Nucleus accumbens (tissue), 56 donors: ENCODE data around the gene TXNL4A.
A peak's percentile ranks its signal among the peaks of the same experiment; 100 is the strongest.
"Not testable (repeated sequence)": the region's sequence is repeated elsewhere in the genome, so short reads cannot be mapped to it uniquely, and the experiment has no call there.

Source experiments
- DNase-seq, 56 donors: peaks; one replicate each; lab custom pipeline; 2025; lab: John Stamatoyannopoulos, UW

TXNL4A gene

GRCh38 chr18:79965119-79965902 lies 23.1 kb downstream of the TXNL4A start:
- DNase-seq, result peak in 5 of 56 donors; percentile 26 to 45 (median 33)

DNA sequence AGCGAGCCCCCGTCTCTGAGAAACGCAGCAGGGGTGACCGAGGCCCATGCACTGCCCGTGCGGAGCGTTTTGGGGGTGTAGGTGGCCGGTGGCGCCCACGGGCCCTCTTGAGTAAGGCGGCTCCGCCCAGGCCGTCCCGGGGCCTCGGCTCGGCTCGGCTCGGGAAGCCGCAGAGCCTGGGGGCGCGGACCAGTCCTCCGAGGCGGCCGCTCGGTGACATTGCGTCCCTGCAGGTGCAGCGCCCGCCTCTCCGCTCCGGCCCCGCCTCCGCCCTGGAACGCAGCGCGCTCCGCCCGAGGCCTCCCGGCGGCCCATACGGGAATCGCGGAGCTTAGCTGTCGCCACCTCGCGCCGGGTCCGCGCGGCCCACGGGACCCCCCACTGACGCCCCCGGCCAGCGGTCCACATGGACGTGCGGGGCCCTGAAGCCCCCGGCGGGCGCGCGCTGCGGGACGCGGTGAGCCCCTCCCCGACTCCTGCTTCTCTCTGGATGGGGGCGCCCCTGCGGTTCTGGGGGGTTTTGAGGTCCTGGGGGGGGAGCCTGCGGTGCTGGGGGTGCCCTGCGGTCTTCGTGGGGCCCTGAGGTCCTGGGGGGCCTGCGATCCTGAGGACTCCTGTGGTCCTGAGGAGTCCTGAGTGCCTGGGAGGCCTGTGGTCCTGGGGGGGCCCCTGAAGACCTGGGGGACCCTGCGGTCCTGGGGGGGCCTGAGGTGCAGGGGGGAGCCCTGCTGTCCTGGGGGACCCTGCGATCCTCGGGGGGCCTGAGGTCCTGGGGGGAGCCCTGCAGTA lies 23.8 kb downstream of the TXNL4A start, which contains the start of gene HSBP1L1:
Gene HSBP1L1 (plus strand): TSS at position 314 of the 789 bp plus-strand sequence. CDS start 93 bp downstream, at position 407.
- DNase-seq, result peak in 7 of 56 donors; percentile 17 to 58 (median 44)

DNA sequence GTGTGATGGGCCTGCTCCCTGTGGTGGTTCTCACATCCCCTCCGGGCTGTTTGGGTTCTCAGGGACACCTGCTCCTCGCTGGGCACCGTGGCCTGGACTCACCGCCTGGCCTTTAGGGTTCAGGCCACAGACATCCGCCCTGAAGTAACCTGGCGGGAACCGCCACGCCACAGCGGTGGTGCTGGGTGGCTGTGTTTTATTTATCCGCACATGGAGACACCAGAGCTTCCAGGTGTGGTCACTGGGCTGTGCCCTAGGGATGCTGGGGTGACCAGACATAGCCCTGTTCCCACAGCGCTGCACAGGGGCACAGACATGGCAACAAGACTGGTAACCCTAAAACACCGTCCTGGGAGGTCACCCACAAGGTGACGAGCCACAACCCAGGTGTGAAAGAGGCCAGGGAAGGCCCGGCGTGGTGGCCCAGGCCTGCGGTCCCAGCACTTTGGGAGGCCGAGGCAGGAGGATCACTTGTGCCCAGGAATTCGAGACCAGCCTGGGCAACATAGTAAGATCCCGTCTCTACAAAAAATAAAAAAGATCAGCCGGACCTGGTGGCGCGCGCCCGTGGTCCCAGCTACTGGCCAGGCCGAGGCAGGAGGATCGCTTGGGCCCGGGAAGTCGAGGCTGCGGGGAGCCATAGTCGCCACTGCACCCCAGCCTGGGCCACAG lies 24.6 kb downstream of the TXNL4A start:
- DNase-seq, result no peak

DNA sequence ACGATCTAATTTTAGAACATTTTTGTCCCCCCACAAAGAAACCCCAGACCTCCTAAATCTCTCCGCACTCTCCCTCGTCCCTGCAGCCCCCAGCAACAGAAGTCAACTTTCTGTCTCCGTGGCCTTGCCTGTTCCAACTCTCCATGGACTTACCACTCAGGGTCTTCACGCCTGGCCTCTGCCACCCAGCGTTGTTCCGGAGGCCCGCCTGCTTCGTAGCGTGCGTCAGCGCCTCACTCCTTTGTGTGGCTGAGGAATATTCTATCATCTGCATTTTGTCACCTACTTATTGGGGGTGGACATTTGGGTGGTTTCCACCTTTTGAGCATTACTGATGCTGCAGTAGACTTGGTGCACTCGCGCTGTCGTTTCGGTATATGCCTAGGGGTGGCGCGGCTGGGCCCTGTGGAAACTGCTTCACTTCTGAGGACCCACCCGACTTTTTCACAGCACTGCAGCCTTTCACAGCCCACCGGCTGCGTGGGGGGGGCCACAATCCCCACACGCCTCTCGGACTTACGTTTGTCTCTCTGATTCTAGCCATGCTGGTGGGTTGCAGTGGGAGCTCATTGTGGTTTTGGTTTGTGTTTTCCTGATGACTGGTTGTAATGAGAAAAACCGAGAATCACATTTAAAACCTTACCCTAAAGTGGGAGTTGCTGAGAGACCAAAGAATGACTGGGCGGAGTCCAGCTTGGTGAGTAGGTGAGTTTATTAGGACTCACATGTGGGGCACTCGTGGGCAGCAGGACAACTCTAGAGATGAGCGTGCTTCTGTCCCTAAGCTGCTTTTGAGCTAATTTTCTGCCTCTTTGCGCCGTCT lies 25.3 kb downstream of the TXNL4A start:
- DNase-seq, result no peak

DNA sequence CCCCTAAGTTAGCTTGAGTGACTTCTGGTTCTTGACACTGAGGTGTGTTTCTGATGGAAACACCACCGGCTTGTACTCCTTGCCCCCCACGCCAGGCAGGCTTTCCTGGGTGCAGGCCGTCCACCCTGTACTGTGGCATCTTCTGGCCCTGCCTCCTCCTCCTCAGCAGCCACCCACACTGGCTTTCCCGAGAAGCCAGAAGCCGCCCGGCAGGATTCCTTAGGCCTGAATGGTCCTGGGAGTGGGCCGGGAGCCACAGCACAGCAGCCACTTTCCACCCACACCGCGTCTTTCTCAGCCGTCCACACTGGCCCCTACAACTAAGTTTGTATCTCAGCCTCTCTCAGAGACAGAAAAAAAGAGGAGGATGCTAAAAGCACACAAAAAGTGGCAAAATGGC lies 26.1 kb downstream of the TXNL4A start:
- DNase-seq, result no peak

GRCh38 chr18:79961527-79962291 lies 26.7 kb downstream of the TXNL4A start:
- DNase-seq, result no peak

- no peak for DNase-seq
Observed at GRCh38 chr18:79960921-79961526, 27.3 kb downstream of the TXNL4A start.

DNA sequence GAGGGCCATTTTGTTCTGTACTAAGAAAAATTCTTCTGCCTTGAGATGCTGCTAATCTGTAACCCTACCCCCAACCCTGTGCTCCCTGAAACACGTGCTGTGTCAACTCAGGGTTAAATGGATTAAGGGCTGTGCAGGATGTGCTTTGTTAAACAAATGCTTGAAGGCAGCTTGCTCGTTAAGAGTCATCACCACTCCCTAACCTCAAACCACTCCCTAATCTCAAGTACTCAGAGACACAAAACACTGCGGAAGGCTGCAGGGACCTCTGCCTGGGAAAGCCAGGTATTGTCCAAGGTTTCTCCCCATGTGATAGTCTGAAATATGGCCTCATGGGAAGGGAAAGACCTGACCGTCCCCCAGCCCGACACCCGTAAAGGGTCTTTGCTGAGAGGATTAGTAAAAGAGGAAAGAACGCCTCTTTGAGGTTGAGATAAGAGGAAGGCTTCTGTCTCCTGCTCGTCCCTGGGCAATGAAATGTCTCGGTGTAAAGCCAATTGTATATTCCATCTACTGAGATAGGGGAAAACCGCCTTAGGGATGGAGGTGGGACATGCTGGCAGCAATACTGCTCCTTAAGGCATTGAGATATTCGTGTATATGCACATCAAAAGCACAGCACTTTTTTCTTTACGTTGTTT lies 28.1 kb downstream of the TXNL4A start:
- not testable (repeated sequence) for DNase-seq

DNA sequence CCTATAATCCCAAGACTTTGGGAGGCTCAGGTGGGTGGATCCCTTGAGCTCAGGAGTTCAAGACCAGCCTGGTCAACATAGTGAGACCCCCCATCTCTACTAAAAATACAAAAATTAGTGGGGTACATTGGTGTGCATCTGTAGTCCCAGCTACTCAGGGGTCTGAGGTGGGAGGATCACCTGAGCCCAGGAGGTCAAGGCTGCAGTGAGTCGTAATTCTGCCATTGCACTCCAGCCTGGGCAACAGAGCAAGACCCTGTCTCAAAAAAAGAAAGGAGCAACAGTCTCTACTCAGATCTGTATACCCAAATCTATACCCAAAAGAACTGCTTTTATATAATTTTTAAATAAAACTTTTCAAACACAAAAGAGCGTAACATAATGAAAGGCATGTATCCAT lies 29.4 kb downstream of the TXNL4A start:
- DNase-seq, result no peak

DNA sequence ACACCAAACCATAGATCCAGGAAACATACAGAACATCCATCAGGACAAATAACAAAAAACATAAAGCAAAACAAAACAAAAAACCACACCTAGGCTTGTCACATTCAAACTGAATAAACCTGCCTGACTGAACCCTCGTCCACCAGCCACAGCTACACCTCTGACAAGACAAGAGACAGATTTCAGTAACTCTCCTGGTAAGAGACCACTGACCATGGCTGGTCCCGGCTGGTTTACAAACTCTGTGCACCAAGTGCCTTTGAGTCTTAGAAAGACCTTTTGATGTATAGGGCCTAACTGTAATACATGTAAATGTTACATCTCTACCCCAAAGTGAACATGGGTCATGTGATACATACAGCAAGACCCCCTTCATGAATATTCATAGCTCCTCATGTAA lies 32.1 kb downstream of the TXNL4A start:
- no peak for DNase-seq

GRCh38 chr18:79955302-79956075 lies 32.9 kb downstream of the TXNL4A start:
- no peak for DNase-seq

DNA sequence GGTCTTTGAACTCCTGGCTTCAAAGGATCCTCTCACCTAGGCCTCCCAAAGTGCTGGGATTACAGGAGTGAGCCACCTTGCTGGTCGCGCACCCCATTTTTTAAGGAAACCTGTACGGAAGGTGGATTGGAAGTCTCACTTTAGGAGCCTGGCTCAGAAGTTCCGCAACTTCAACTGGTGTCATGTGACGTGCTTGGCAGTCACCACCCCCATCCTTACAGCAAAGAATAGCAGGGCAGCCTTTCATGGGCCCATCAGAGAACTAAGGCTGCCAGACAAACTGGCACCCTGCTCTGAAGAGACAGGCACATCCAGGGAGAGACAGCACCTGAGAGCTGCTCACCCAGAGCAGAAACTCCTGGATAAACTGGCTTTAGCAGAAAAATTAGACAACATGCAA lies 33.6 kb downstream of the TXNL4A start:
- no peak for DNase-seq

DNA sequence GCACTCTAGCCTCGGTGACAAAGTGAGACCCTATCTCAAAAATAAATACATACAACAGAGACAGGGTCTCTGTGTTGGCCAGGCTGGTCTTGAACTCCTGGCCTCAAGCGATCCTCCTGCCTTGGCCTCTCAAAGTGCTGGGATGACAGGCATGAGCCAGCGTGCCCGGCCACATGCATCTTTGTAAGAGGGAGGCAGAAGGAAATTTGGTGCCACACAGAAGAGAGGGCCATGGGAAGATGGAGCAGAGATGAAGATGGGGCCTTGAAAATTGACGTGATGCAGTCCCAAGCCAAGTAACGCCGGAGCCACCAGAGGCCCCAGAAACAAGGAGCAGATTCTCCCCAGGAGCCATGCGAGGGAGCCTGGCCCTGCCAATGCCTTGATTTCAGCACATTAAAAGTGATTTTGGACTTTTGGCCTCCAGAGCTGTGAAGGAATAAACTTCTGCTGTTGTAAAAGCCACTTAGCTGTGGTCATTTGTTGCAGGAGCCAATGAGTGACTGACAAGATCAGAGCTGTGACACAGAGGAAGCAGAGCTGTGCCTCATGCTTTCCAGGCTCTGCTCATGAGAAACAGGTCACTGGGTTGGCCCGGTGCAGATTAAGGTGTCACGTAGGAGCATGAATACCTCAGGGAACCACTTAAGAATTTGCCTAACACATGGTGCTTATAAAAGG lies 34.3 kb downstream of the TXNL4A start:
- no peak for DNase-seq

DNA sequence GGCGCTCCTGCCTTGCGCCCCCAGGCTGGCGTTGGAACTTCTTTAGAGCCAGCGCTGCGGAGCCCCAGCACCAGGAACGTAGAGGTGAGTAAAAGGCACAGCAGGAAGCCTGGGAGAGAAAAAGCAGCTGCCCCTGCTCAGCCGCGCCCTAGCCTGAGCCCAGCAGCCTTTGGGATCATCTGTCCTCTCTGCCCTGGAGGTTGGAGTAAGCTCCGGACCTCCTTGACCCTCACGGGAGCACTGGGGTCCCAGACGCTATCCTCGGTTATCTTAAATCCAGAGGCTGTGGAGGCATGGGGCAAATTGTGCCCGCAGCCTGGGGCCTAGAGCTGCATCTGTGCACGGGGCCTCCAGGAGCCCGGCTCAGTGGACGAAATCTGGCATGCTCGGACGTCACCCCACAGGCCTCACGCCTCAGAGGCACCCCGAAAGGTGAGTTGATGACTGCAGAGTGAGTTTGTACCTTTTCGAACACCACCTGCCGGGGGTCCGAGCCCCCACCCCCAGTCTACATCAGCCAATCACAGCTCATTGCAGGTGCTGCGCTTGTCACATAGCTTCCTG lies 35.3 kb downstream of the TXNL4A start:
- no peak for DNase-seq

DNA sequence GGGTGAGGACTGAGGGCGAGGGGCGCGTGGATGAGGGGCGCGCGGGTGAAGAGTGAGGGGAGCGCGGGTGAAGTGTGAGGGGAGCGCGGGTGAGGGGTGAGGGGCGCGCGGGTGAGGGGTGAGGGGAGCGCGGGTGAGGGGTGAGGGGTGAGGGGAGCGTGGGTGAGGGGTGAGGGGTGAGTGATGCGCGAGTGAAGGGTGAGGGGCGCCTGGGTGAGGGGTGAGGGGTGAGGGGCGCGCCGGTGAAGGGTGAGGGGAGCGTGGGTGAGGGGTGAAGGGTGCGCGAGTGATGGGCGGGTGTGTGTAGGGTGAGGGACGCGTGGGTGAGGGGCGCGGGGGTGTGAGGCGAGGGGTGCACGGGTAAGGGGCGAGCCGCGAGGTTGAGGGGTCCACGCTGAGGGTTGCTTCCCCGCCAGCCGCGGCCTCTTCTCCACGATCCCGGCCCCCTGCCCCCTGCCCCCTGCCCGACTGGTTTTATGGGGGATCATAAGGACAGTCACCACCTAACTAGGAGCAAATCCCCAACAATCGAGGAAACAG lies 35.8 kb downstream of the TXNL4A start:
- DNase-seq, result peak in 1 of 56 donors; percentile 58
